NT2/D1 (cell line): Measurements from ENCODE around the gene DNAJB7.
"Not testable (repeated sequence)": the region's sequence is repeated elsewhere in the genome, so short reads cannot be mapped to it uniquely, and the experiment has no call there.

Experiments
- DNase-seq: peaks from one replicate; pipeline ENCODE4 v3.0.0-alpha.2; 2011; ENCODE audit warnings: low read depth, low spot score
- H3K27me3 ChIP-seq: 2 replicates; pipeline ENCODE4 v1.6.0; 2011; ENCODE audit warnings: mild to moderate bottlenecking; ENCODE audit not compliant: insufficient read length, insufficient read depth
- H3K36me3 ChIP-seq: 2 replicates; pipeline ENCODE4 v1.6.1; 2011; ENCODE audit warnings: mild to moderate bottlenecking, low read length, mixed read lengths; ENCODE audit not compliant: insufficient read depth, insufficient read length
- H3K4me1 ChIP-seq: 2 replicates; pipeline ENCODE4 v1.5.1; 2011; ENCODE audit not compliant: insufficient read depth, insufficient read length
- H3K4me3 ChIP-seq: 2 replicates; pipeline ENCODE4 v1.5.1; 2011; ENCODE audit warnings: low read depth; ENCODE audit not compliant: insufficient read length
- H3K9ac ChIP-seq: 2 replicates; pipeline ENCODE4 v1.6.0; 2011; ENCODE audit warnings: low read depth; ENCODE audit not compliant: insufficient read length
- H3K9me3 ChIP-seq: 2 replicates; pipeline ENCODE4 v1.5.1; 2011; ENCODE audit warnings: mild to moderate bottlenecking, low read length; ENCODE audit not compliant: insufficient read depth
- SUZ12 ChIP-seq: IDR thresholded peaks from 2 replicates; pipeline ENCODE4 v1.6.1; 2011; ENCODE audit not compliant: insufficient read length, insufficient read depth; ENCODE audit errors: extremely low read depth
- YY1 ChIP-seq: IDR thresholded peaks from 2 replicates; pipeline ENCODE4 v1.6.1; 2011; ENCODE audit not compliant: insufficient read length, insufficient read depth
- ZNF274 ChIP-seq: IDR thresholded peaks from 2 replicates; pipeline ENCODE4 v1.6.1; 2011; ENCODE audit warnings: mild to moderate bottlenecking, low read depth, low read length

DNAJB7 gene

GRCh38 chr22:40857309-40857855 lies 4.5 kb downstream of the DNAJB7 start:
- Histone ChIP-seq H3K4me3 (peak overlapping the region; percentile 95), H3K9me3 (no peaks in the 10 kb centered on the region), H3K36me3 (peaks cover 49% of the 10 kb centered on the region), H3K9ac (peak overlapping the region; percentile 97), H3K4me1 (no peaks in the 10 kb centered on the region), H3K27me3 (no peaks in the 10 kb centered on the region)
- TF ChIP-seq YY1, result no peak
- TF ChIP-seq ZNF274, result no peak
- TF ChIP-seq SUZ12, result no peak
- DNase-seq, result no peak

DNA sequence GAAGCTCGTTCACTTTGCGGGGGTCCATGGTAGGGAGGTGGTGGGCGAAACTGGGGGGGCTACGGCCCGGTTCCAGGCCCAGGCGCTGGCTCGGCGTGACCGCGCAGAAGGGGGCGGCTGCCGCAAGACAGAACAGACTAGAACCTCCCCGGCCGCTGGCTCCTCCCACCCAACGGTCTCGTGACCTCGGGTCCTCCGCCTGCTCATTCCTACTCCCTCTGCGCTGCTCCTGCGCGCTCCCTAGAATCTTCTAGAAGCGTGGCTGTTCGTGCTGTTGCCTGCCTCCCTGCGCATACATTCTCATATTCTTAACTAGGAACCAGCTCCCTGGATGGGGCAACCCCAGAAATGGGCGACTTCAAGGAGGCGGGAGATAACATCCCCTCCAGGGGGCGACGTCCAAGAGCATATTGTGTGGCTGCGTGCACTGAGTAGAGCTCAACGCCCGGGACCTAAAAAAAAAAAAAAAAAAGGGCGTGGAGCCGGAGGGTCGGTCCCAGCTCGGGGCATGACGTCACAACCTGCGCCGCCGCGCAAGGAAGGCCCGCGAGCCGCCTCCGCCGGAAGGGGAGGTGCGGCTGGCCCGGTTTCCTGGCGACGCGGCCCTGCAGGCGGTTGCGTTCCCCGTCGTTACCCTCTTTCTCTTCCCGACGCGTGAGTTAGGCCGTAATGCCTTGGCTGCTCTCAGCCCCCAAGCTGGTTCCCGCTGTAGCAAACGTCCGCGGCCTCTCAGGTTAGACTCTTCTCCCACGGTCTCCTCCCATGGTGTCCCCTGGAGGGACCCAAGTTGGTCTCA lies 5.2 kb downstream of the DNAJB7 start, which contains the start of the genes ST13 and XPNPEP3:
TSS of gene ST13 (minus strand) at position 127 of the 796 bp plus-strand sequence. CDS start at position 28, 99 bp downstream.
TSS of gene XPNPEP3 (plus strand) at position 636 of the 796 bp plus-strand sequence. CDS start at position 670, 34 bp downstream.
- DNase-seq, result peak; percentile 84
- TF ChIP-seq YY1 (no peak), ZNF274 (no peak), SUZ12 (no peak)
- Histone ChIP-seq H3K27me3 (no peaks in the 10 kb centered on the region), H3K36me3 (peaks cover 46% of the 10 kb centered on the region), H3K4me1 (no peaks in the 10 kb centered on the region), H3K9me3 (no peaks in the 10 kb centered on the region), H3K4me3 (peak within 1 kb of the TSS; percentile 95), H3K9ac (peak within 1 kb of the TSS; percentile 97)

- Histone ChIP-seq H3K27me3 (no peaks in the 10 kb centered on the region), H3K9me3 (no peaks in the 10 kb centered on the region), H3K36me3 (peaks cover 43% of the 10 kb centered on the region), H3K4me1 (no peaks in the 10 kb centered on the region), H3K9ac (peak overlapping the region; percentile 97), H3K4me3 (peak overlapping the region; percentile 95)
- DNase-seq, result no peak
- TF ChIP-seq SUZ12 (no peak), ZNF274 (no peak), YY1 (no peak)
These were observed 5.9 kb downstream of the DNAJB7 start for GRCh38 chr22:40855979-40856512.

DNA sequence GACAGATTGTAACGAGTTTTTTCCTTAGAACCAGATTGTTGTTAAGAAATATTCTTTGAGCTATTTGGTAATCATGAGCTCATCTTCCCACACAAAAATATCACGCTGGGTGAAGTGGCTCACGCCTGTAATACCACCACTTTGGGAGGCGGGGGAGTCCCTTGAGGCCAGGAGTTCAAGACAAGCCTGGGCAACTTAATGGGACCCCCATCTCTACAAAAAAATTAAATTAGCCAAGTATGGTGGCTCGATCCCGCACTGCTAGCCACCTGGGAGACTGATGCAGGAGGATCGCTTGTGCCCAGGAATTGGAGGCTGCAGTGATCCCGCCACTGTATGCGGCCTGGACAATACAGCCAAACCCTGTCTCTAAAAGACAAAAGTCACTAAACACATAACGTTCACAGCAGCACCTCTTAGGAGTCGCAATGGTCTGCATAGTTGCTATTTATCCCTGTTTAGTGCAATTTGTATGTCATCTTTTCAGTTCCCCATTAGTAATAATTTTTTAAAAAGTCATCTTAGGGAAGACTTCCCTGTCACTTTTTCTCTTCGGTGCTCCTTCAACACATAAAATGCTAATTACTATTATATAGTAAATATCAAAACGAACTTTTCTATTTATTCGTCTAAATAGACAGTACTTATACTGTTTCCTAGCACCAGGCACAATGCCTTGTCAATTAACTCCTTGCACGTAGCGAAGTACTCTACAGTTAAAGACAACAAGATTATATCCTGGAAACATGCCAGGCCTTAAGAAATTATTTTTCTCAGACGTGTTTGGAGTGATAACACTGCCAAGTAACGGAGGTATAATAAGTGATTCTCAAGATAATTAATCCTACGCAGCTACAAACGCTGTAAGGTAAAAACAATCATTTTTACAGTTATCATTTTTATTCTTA lies 6.6 kb downstream of the DNAJB7 start:
- Histone ChIP-seq H3K4me3 (peak overlapping the region; percentile 95), H3K27me3 (no peaks in the 10 kb centered on the region), H3K4me1 (no peaks in the 10 kb centered on the region), H3K9ac (peak overlapping the region; percentile 97), H3K9me3 (no peaks in the 10 kb centered on the region), H3K36me3 (peaks cover 42% of the 10 kb centered on the region)
- no peak for TF ChIP-seq ZNF274
- TF ChIP-seq YY1, result no peak
- no peak for TF ChIP-seq SUZ12
- no peak for DNase-seq

DNA sequence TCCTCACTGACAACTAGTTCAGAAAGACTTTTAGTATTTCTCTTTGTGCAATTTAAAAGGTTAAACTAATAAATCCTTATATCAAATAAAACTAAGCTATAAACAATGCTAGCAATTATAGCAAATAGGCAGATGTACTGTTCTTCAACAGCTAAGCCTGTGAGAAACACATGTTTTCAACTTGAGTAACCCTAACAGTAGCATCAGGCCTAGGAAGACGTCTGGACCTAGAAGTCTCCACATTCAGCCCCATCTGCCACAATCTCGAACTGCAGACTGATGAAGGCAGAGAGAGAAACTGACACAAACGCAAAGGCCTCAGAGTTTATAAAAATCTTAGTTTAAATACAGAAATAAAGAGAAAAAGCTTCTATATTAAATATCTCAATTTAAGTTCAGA lies 8.0 kb downstream of the DNAJB7 start:
- Histone ChIP-seq H3K9ac (peak overlapping the region; percentile 36), H3K4me1 (no peaks in the 10 kb centered on the region), H3K9me3 (no peaks in the 10 kb centered on the region), H3K36me3 (peaks cover 49% of the 10 kb centered on the region), H3K4me3 (no peak overlapping the region), H3K27me3 (no peaks in the 10 kb centered on the region)
- DNase-seq, result no peak
- TF ChIP-seq YY1, result no peak
- no peak for TF ChIP-seq ZNF274
- TF ChIP-seq SUZ12, result no peak

- no peak for DNase-seq
- no peaks in the 10 kb centered on the region for H3K4me1 ChIP-seq
- H3K9me3 ChIP-seq, result no peaks in the 10 kb centered on the region
- no peak overlapping the region for H3K9ac ChIP-seq
- H3K36me3 ChIP-seq, result peaks cover 54% of the 10 kb centered on the region
- H3K4me3 ChIP-seq, result no peak overlapping the region
- H3K27me3 ChIP-seq, result no peaks in the 10 kb centered on the region
- TF ChIP-seq SUZ12 (no peak), ZNF274 (no peak), YY1 (no peak)
These were observed 8.6 kb downstream of the DNAJB7 start for GRCh38 chr22:40853333-40853732.

DNA sequence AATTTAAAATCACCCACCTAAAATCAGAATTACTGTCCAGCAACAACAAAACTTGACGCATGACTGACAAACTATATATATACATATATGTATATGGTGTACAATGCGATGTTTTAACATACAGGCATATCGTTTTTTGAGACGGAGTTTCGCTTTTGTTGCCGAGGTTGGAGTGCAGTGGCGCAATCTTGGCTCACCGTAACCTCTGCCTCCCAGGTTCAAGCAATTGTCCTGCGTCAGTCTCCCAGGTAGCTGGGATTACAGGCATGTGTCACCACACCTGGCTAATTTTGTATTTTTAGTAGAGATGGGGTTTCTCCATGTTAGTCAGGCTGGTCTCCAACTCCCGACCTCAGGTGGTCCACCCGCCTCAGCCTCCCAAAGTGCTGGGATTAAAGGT lies 16.1 kb downstream of the DNAJB7 start:
- H3K4me1 ChIP-seq, H3K9me3 ChIP-seq, H3K9ac ChIP-seq, DNase-seq, H3K4me3 ChIP-seq, H3K27me3 ChIP-seq: not testable (repeated sequence)
- peaks cover 77% of the 10 kb centered on the region for H3K36me3 ChIP-seq
